GM21367 (cell line): ENCODE data around the gene JUNB.
"Not testable (repeated sequence)": the region's sequence is repeated elsewhere in the genome, so short reads cannot be mapped to it uniquely, and the experiment has no call there.

ENCODE experiments used
- ATAC-seq: cut with Tn5 transposase; IDR thresholded peaks from one replicate; pipeline ENCODE4 v1.9.1; 2021; ENCODE audit not compliant: unreplicated experiment

JUNB gene

GRCh38 chr19:12788682-12789097 lies 2.6 kb upstream of the JUNB start:
- ATAC-seq = no peak

- ATAC-seq = no peak
These were observed 2.0 kb upstream of the JUNB start for GRCh38 chr19:12789098-12789903.

DNA sequence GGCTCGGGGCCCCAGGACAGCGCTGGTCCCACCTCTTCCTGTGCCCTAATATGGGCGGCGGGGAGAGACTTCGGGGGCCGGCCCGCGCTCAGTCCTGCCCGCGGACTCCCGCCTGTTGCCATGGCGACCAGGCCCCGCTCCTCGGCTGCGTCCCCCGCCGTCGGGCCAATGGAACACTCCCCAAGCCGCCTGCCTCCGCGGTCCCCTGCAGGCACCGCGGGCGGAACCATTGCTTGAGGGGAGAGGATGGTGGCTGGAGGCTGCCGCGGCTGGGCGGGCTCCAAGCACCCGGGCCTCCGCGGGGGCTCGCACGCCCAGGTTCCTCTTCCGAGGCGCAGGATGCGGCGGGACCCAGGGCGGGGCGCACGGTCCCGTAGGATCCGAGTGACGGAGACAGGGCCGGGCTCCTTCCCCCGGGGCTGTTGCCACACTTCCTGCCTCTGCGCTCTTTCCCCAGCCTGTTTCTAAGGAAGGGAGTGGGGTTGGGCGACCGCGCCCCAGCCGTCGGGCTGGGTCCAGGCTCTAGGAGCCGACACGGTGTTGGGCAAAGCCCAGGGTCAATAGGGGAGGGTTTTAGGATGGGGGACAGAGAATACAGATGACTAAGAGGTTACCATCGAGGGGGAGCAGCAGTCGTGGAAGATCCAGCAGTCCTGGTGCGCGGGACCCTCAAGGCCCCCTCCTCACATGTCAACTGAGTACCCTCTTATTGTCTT lies 1.2 kb upstream of the JUNB start:
- ATAC-seq = peak; percentile 25

- no peak for ATAC-seq
These were observed 500 bp upstream of the JUNB start for GRCh38 chr19:12790628-12791344.

DNA sequence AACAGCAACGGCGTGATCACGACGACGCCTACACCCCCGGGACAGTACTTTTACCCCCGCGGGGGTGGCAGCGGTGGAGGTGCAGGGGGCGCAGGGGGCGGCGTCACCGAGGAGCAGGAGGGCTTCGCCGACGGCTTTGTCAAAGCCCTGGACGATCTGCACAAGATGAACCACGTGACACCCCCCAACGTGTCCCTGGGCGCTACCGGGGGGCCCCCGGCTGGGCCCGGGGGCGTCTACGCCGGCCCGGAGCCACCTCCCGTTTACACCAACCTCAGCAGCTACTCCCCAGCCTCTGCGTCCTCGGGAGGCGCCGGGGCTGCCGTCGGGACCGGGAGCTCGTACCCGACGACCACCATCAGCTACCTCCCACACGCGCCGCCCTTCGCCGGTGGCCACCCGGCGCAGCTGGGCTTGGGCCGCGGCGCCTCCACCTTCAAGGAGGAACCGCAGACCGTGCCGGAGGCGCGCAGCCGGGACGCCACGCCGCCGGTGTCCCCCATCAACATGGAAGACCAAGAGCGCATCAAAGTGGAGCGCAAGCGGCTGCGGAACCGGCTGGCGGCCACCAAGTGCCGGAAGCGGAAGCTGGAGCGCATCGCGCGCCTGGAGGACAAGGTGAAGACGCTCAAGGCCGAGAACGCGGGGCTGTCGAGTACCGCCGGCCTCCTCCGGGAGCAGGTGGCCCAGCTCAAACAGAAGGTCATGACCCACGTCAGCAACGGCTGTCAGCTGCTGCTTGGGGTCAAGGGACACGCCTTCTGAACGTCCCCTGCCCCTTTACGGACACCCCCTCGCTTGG lies 966 bp downstream of the JUNB start:
- no peak for ATAC-seq

- ATAC-seq = no peak
These were observed 1.6 kb downstream of the JUNB start for GRCh38 chr19:12792853-12793289.

- ATAC-seq = peak; percentile 26
These were observed 2.3 kb downstream of the JUNB start for GRCh38 chr19:12793290-12794195.

GRCh38 chr19:12794196-12794941 lies 3.1 kb downstream of the JUNB start:
- ATAC-seq = no peak

DNA sequence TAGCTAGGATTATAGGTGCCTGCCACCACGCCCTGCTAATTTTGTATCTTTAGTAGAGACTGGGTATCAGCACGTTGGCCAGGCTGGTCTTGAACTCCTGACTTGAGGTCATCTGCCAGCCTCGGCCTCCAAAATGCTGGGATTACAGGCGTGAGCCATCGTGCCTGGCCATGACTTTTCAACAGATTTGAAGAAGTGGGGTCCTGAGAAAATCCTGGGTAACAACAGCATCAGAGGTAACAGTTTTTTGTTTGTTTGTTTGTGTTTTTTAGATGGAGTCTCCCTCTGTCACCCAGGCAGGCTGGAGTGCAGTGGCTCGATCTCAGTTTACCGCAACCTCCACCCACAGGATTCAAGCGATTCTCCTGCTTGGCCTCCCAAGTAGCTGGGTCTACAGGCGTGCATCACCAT lies 3.7 kb downstream of the JUNB start:
- no peak for ATAC-seq

DNA sequence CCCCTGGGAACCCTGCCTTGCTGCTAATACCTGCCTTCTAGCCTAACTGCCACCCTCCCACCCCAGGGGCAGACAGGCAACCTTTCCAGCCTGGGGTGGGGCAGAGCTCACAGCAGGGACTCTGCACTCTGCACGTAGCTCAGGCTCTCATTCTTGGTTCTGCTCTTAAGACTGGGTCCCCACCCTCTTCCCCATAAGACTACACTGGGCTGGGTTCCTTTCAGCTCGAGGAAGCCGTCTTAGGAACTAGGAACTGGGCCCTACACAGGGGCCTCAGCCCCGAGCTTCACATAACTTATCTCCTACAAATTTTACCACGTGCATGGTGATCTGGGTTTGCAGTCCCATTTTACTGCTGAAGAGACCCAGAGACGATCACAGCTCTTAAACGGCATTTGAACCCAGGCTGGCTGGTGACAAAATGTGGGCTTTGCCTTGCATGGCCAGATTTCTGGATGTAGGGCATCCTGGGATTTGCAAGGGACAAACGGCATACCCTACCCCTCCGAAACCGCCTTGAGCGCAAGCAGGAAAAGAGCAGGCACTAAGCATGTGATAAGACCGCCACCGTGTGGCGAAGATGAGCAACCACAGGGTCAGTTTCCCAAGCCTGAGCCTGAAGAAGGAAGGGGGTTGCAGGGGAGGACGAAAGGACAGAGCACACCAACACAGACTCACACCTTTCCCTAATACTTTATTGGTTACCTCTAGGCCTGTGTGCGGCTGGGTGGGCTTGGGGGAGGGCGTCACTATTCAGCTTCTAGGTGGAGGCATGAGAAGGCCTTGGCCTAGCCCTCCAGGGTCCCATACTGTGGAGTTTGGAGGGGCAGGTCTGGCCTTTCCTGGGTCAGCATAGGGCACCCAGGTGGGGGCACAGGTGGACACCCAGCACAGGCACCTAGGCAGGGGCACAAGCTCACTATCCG lies 5.1 kb downstream of the JUNB start:
- ATAC-seq = no peak

GRCh38 chr19:12797141-12797587 lies 5.9 kb downstream of the JUNB start:
- no peak for ATAC-seq

DNA sequence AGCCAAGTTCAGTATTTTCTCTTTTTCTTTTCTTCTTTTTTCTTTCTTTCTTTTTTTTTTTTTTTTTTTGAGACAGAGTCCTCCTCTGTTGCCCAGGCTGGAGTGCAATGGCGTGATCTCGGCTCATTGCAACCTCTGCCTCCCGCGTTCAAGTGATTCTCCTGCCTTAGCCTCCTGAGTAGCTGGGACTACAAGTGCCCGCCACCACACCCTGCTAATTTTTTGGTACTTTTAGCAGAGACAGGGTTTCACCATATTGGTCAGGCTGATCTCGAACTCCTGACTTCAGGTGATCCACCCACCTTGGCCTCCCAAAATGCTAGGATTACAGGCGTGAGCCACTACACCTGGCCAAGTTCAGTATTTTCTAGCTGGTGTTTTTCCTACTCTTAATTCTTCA lies 6.3 kb downstream of the JUNB start:
- not testable (repeated sequence) for ATAC-seq

DNA sequence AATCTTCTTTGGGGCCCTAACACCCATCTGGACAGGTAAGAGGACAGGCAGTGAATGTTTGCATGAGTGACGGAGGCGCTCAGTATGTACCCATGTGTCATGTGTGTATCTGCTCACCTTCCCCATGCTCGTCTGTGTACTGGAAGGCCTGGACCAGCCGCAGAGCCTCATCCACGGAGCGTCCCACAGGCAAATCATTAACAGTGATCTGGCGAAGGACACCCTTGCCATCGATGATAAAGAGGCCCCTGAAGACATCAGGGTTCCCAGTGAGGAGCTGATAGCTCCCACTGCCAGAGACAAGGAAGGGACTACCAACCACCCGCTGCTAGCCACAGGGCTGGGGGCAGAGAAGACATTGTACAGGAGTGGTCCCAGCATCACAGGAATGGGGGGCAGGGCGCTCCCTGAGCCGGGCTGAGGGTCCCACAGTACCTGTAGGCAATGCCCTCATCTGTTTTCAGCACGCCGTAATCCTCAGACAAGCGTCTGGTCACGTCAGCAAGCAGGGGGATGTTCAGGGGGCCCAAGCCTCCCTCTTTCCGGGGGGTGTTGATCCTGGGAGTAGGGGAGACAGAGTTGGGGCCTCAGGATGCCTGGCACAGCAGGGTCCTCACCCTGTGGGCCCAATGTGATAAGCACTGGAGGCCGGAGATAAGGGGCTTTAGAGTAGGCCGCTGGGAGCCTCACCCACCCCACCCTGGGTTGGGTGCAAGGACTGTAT lies 8.6 kb downstream of the JUNB start:
- ATAC-seq = no peak

- ATAC-seq = no peak
These were observed 9.1 kb downstream of the JUNB start for GRCh38 chr19:12800466-12800770.

- ATAC-seq = no peak
These were observed 9.7 kb downstream of the JUNB start for GRCh38 chr19:12800923-12801465.

DNA sequence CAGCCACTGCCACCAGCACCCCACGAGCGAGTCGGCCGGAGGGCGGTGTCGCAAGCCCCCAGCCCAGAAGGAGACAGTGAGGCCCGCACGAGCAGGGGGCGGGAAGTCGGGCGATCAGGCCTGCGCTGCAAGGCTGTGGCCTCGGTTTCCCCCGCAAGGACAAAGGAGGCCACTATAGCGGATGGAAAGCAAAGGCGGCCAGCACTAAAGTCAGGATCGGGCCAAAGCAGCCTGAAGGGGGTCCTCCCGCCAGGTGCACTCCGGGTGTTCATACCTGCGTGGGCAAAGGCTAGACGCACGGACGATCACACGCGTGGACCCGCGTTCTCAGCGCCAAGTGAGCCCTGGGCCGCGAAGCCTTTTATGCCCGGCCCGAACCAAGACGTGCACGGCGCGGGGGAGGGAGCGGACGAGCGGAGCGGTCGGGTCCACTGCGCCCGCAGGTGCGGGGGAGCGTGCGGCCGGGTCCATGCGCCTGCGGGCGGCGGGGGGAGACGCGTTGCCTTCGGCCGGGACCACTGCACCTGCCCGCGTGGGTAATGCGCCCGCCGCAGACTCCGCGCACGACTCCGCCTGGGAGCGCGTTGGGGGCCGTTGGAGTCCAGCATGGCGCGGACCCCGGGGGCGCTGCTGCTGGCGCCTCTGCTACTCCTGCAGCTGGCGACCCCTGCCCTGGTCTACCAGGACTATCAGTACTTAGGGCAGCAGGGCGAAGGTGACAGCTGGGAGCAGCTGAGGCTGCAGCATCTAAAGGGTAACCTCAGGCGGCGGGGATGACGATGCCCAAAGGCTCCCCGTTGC lies 10.4 kb downstream of the JUNB start, which contains the start of the genes PRDX2 and THSD8:
TSS of gene PRDX2 (minus strand) at position 335 of the 801 bp plus-strand sequence. CDS start 539 bp downstream, outside the sequence.
TSS of gene THSD8 (plus strand) at position 604 of the 801 bp plus-strand sequence. CDS start at position 607, 3 bp downstream.
- no peak for ATAC-seq
